Subcutaneous abdominal adipose tissue (tissue), 5 donors: ENCODE data around the gene MAP2K3.
A peak's percentile ranks its signal among the peaks of the same experiment; 100 is the strongest.

Experiments
- H3K27ac ChIP-seq: one replicate; pipeline ENCODE4 v1.7.0; 2013; ENCODE audit warnings: low read depth, mild to moderate bottlenecking, inconsistent platforms, low read length, moderate library complexity
- H3K27me3 ChIP-seq, 5 donors: one replicate each; pipeline ENCODE4 v1.7.0; 2013; ENCODE audit warnings: low read length in 5 of 5, inconsistent platforms in 1 of 5; ENCODE audit not compliant: control insufficient read depth in 5 of 5, insufficient read depth in 4 of 5
- H3K36me3 ChIP-seq, 5 donors: one replicate each; pipeline ENCODE4 v1.7.0; 2013; ENCODE audit warnings: low read length in 5 of 5; ENCODE audit not compliant: control insufficient read depth in 5 of 5, insufficient read depth in 5 of 5
- H3K4me1 ChIP-seq, 5 donors: one replicate each; pipeline ENCODE4 v1.7.0; 2013; ENCODE audit warnings: low read length in 5 of 5, mild to moderate bottlenecking in 3 of 5, moderate library complexity in 1 of 5; ENCODE audit not compliant: control insufficient read depth in 5 of 5, insufficient read depth in 5 of 5
- H3K4me3 ChIP-seq, 5 donors: one replicate each; pipeline ENCODE4 v1.7.0; 2013; ENCODE audit warnings: low read length in 5 of 5, low read depth in 1 of 5
- H3K9ac ChIP-seq, 5 donors: one replicate each; pipeline ENCODE4 v1.7.0; 2013; ENCODE audit warnings: low read length in 5 of 5, mild to moderate bottlenecking in 4 of 5, moderate library complexity in 3 of 5
- H3K9me3 ChIP-seq, 5 donors: one replicate each; pipeline ENCODE4 v1.7.0; 2013; ENCODE audit warnings: low read length in 5 of 5; ENCODE audit not compliant: control insufficient read depth in 5 of 5
- donor health status: healthy.
- donor health status: healthy.
- donor health status: healthy.
- donor health status: healthy.
- donor health status: healthy.

MAP2K3 gene

DNA sequence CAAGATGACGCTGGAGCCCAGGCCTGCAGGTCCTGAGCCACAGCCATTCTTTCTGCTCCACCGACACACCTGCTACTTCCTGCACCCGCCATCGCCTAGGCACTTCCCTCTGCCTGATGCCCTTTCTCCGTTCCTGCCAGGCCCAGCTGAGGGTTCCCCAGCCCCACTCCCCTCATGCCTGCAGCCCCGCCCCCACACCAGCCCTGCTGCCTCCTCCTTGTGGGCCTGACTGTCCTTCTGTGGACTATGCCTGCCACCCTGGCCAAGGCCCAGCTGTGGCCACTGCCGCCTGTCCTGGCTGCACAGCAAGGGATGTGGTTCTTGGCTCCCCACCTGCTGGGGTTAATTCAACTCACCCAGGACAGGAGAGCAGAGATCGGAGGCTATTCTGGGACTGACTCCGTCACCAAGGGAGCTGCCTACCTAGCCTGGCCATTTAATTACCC lies 38.8 kb upstream of the MAP2K3 start:
- peaks cover 0 to 45% (median 36%) of the 10 kb centered on the region in 5 donors for H3K36me3 ChIP-seq
- H3K9ac ChIP-seq: peak overlapping the region in 1 of 5 donors; percentile 48
- no peaks in the 10 kb centered on the region for H3K27me3 ChIP-seq
- no peaks in the 10 kb centered on the region for H3K9me3 ChIP-seq
- H3K4me3 ChIP-seq: no peak overlapping the region
- H3K27ac ChIP-seq: no peak overlapping the region
- peaks cover 4 to 77% (median 51%) of the 10 kb centered on the region in 5 donors for H3K4me1 ChIP-seq

DNA sequence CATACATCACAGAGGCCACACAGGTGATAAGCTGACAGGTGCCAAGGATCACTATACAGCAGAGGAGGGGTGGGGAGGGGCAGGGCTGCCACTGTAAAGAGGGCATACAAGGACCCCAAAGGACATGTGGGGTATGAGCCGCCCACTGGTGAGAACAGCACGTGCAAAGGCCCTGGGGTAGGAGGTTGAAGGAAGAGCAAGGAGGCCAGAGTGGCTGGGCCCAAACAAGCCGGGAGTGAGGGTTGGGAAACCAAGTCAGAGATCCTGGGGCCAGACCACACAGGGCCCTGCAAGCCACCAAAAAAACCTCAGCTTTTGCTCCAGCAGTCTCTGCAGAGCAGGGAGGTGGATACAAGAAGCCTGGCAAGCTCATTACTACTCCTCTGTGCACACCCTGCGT lies 37.8 kb upstream of the MAP2K3 start:
- Histone ChIP-seq H3K27me3 (no peaks in the 10 kb centered on the region), H3K27ac (no peak overlapping the region), H3K9me3 (no peaks in the 10 kb centered on the region), H3K4me1 (peaks cover 5 to 78% (median 56%) of the 10 kb centered on the region in 5 donors), H3K9ac (no peak overlapping the region), H3K36me3 (peaks cover 0 to 35% (median 27%) of the 10 kb centered on the region in 5 donors), H3K4me3 (no peak overlapping the region)

DNA sequence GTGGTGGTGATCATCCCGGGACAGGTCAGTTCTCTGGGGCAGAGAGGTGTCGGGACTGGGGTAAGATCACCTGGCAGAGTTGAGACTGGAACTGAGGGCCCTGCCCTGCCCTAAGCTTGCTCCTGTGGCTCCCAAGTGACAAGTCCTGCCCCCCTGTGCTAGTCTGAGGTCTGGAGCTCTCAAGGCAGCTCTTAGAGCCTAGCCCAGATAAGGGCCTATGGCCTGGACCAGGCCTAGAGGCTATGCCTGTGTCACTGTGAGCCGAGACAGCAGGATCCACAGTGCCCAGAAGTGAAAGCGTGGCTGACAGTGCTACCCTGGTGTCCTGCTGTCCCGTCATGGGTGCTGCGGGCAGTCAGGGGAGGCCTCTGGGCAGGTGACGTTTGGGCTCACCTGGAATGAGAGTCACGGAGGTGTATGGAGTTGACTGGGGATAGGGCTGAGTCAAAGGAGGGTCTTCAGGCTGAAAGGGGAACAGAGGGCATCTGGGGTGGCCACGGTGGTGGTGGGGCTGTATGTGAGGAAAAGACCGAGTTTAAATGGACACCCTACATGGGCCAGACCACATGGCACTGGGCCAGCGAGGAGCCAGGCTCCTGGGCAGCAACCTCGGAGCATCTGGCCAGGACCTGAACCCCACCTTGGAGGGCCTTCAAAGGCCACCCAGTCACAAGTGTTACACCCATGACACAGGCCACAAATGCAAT lies 36.8 kb upstream of the MAP2K3 start:
- peak overlapping the region; percentile 50 for H3K27ac ChIP-seq
- H3K4me1 ChIP-seq: peaks cover 4 to 77% (median 59%) of the 10 kb centered on the region in 5 donors
- no peak overlapping the region for H3K4me3 ChIP-seq
- H3K27me3 ChIP-seq: no peaks in the 10 kb centered on the region
- H3K36me3 ChIP-seq: peaks cover 0 to 25% (median 18%) of the 10 kb centered on the region in 5 donors
- H3K9ac ChIP-seq: peak overlapping the region in 1 of 5 donors; percentile 22
- no peaks in the 10 kb centered on the region for H3K9me3 ChIP-seq

DNA sequence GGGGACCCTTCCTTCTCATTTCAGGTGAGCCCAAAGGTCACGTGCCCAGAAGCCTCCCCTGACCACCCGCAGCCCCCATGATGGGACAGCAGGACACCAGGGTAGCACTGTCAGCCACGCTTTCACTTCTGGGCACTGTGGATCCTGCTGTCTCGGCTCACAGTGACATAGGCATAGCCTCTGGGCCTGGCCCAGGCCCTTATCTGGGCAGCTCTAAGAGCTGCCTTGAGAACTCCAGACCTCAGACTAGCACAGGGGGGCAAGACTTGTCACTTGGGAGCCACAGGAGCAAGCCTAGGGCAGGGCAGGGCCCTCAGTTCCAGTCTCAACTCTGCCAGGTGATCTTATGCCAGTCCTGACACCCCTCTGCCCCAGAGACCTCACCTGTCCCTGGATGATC lies 36.0 kb upstream of the MAP2K3 start:
- Histone ChIP-seq H3K4me1 (peaks cover 4 to 69% (median 54%) of the 10 kb centered on the region in 5 donors), H3K4me3 (no peak overlapping the region)

DNA sequence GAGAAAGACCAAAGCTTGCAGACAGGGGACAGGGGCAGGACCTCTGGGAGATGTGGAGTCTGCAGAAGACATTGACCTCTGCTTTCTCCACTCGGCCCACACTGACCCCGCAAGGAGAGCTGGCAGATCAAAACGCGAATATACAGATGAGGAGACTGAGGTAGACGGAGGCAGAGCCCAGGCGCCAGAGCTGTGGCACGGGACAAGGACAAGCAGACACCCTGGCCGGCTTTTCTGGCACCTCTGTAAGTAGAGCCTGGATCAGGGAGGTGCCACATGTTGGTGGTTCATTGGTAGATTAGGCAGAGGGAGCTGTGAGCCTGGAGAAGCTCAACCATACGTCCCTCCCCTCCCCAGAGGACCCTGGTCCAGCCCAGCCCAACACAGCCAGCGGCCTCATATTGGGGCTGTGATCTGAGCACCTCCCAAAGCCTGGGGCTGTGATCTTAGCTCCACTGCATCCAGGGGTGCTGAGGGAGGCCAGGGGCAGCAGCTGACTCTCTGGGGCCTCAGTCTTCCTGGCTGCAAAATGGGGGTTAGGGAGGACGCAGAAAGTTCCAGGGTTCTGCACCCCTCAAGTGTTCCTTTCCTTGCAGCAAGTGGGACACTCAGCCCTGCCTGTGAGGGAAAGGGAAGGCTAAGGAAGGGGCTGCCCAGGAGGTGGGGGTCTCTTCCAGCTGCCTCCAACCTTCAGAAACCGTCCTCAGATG lies 35.3 kb upstream of the MAP2K3 start:
- Histone ChIP-seq H3K36me3 (peaks cover 0 to 13% (median 8%) of the 10 kb centered on the region in 5 donors), H3K9ac (peak overlapping the region in 1 of 5 donors; percentile 6), H3K27me3 (no peaks in the 10 kb centered on the region), H3K4me1 (peaks cover 7 to 68% (median 52%) of the 10 kb centered on the region in 5 donors), H3K4me3 (no peak overlapping the region), H3K9me3 (no peaks in the 10 kb centered on the region), H3K27ac (peak overlapping the region; percentile 76)

More for the DNA sequence above, 36.0 kb upstream of the MAP2K3 start:
- no peaks in the 10 kb centered on the region for H3K27me3 ChIP-seq
- no peaks in the 10 kb centered on the region for H3K9me3 ChIP-seq
- peaks cover 0 to 19% (median 13%) of the 10 kb centered on the region in 5 donors for H3K36me3 ChIP-seq
- H3K27ac ChIP-seq: peak overlapping the region; percentile 50
- peak overlapping the region in 1 of 5 donors; percentile 22 for H3K9ac ChIP-seq

DNA sequence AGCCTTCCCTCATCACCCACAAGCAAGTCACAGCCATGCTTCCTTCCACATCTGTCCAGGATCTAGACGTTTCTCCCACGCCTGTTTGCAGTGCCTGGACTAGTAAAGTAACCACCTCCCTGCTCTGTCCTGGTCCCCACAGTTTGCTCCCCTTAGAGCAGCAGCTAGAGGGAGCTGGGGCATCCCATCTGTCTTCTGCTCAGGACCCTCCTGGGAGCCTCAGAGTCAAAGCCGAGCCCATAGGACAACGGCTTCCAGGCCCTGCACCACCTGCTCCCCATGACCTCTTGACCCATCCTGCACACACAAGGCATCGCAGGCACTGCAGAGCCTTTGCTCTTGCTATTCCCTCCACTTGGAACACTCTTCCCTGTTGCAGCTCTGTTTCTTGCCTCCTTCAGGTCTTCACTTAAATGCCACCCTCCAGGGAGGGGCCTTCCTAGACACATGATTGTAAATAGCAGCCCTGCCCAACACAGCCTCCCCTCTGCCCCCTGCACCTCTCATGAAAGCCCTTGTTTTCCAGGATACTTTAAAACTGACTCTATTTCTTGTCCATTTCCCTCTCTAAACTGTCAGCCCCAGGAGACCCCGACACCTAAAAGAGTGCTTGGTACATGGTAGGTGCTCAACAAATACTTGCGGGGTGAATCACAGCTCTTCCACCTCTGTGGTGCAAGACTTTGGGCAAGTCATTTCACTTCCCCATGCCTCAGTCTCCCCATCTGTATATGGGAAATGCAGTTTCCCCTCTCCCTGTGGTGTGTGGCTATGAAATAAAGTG lies 34.4 kb upstream of the MAP2K3 start:
- H3K27me3 ChIP-seq: no peaks in the 10 kb centered on the region
- no peaks in the 10 kb centered on the region for H3K9me3 ChIP-seq
- H3K4me3 ChIP-seq: no peak overlapping the region
- peaks cover 7 to 66% (median 48%) of the 10 kb centered on the region in 5 donors for H3K4me1 ChIP-seq
- peak overlapping the region; percentile 76 for H3K27ac ChIP-seq
- peaks cover 0 to 11% (median 8%) of the 10 kb centered on the region in 5 donors for H3K36me3 ChIP-seq
- peak overlapping the region in 2 of 5 donors; percentile 2 to 41 for H3K9ac ChIP-seq

DNA sequence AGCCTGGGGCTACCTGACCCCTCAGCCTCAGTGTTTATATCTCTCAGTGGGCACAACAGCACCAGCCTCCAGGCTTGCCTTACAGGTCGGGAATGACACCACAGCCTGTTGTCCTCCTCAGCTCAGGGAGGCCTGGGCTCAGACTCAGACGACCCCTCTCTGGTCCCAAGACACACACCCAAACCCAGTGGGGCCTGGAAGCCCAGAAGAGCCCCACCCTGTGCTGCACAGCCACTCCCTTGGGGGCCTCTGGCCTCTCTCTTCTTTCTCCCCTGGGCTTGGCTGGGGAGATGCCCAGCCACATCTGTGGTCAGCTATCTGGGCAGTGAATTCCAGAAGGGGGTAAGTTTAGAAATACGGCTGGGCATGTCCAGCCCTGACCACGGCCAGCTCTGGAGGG lies 33.7 kb upstream of the MAP2K3 start:
- no peaks in the 10 kb centered on the region for H3K9me3 ChIP-seq
- H3K36me3 ChIP-seq: peaks cover 0 to 10% (median 8%) of the 10 kb centered on the region in 5 donors
- H3K9ac ChIP-seq: peak overlapping the region in 3 of 5 donors; percentile 41 to 86 (median 84)
- H3K4me1 ChIP-seq: peaks cover 7 to 59% (median 48%) of the 10 kb centered on the region in 5 donors
- H3K27ac ChIP-seq: peak overlapping the region; percentile 76
- H3K4me3 ChIP-seq: peak overlapping the region in 1 of 5 donors; percentile 28
- H3K27me3 ChIP-seq: no peaks in the 10 kb centered on the region

DNA sequence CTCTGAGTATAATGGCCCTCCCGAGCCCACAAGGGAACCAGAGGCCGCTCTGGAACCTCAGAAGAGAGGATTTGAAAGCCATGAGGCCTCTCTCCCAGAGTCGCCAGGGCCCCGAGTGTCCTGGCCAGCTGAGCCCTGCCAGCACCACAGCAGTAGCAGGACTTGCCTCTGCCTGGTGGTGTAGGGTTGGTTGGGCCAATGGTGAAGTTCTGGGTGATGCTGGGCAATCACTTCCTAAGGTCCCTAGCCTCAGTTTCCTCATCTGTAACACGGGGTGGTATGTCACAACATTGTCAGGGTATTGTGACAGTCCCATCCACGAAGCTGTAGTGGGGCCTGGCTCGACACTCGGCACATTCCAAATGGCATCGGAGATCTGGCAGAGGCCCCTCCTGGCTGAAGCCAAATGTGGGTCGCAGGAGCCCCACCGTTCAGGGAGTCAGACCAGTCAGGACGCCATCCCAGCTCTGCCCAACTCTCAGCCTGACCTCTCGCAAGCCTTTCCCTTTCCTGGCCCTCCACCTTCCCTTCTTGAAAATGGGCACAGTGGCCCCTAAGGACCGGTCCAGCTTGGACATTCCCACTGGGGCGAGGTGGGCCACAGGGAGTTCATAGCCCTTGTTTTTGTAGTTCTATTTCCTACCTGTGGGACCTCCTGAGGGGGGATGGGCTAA lies 33.0 kb upstream of the MAP2K3 start:
- Histone ChIP-seq H3K4me3 (peak overlapping the region; percentile 65 to 78 (median 70)), H3K9me3 (no peaks in the 10 kb centered on the region), H3K27ac (peak overlapping the region; percentile 76), H3K4me1 (peaks cover 7 to 58% (median 48%) of the 10 kb centered on the region in 5 donors), H3K9ac (peak overlapping the region in 3 of 5 donors; percentile 48 to 86 (median 84)), H3K27me3 (no peaks in the 10 kb centered on the region), H3K36me3 (peaks cover 0 to 10% (median 8%) of the 10 kb centered on the region in 5 donors)

DNA sequence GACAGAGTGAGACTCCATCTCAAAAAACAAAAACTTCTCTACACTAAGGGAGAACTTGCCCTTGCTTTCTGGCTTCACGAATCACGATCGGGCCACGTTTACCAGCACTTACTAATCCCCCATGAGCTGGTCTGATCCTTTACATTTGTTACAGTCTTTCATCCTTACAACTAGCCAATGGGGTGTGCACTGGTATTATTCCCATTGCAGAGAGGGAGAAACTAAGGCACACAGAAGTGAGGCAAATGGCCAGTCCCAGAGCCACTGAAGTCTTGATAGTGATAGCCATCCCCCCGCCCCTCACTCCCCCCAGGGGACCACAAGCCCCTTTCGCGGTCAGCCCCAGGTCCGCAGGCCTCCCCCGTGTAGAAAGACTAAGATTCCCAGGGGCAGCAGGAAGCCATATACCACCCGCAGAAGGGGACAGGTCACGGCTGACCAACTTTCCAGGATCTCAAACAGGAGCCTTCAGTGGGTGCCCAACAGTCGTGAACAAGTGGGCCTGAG lies 32.2 kb upstream of the MAP2K3 start:
- Histone ChIP-seq H3K27ac (peak overlapping the region; percentile 76), H3K4me1 (peaks cover 7 to 56% (median 48%) of the 10 kb centered on the region in 5 donors), H3K36me3 (peaks cover 0 to 6% (median 6%) of the 10 kb centered on the region in 5 donors), H3K27me3 (no peaks in the 10 kb centered on the region), H3K9me3 (no peaks in the 10 kb centered on the region), H3K4me3 (peak overlapping the region; percentile 65 to 78 (median 70)), H3K9ac (peak overlapping the region; percentile 53 to 86 (median 75))
